Occipital lobe (tissue), 2 donors: ENCODE data around the gene SUDS3. TPM values are rescaled to one million over a fixed set of nuclear protein-coding genes. Genes with fewer than 3 reads are reported as not detected.

Experiments
- DNase-seq: peaks from one replicate; lab custom pipeline; 2025; lab: John Stamatoyannopoulos, UW
- total RNA-seq: library from RNA; depleted of rRNA; stranded (reverse); fragments of >200 nt; gene quantifications from one replicate; pipeline ENCODE4 v1.2.3, GENCODE V29; 2014

SUDS3 gene
- total RNA-seq, 1 donor from 2014 or later, result 67.2 TPM

GRCh38 chr12:118356809-118357256 lies 19.5 kb upstream of the SUDS3 start:
- DNase-seq, result no peak

DNA sequence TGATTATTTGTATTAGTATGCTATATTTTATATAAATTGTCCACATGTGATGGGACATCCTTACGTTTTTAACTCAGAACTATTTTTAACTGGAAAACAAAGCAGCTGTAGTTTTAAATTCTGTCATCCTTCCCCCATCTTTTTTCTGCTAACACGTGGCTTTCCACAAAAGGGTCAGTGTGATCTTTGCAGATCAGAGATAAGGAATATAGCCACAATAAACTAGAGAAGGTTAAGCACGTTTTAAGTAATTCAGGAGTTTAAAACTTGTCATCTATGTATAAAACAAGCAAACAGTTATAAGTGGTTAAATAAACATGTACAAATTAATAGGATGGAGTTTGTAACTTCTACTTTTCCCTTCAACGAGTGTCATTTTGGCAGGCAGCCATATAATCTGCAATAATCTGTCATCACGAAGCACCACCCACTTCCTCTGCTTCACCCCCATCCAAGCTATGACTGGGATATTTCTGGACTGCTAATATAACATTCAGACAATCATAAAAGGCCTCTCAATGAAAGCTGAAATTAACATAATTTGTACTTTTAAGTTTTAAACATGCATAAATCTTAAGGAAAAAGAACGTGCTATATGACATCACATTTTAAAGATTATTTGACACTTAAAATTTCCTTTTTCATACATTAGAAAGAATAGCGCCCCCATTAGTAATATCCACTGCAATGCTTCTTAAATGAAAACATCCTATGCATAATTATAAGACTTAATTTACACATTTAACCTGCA lies 18.9 kb upstream of the SUDS3 start:
- no peak for DNase-seq

- no peak for DNase-seq
These were observed 18.4 kb upstream of the SUDS3 start for GRCh38 chr12:118358008-118358359.

DNA sequence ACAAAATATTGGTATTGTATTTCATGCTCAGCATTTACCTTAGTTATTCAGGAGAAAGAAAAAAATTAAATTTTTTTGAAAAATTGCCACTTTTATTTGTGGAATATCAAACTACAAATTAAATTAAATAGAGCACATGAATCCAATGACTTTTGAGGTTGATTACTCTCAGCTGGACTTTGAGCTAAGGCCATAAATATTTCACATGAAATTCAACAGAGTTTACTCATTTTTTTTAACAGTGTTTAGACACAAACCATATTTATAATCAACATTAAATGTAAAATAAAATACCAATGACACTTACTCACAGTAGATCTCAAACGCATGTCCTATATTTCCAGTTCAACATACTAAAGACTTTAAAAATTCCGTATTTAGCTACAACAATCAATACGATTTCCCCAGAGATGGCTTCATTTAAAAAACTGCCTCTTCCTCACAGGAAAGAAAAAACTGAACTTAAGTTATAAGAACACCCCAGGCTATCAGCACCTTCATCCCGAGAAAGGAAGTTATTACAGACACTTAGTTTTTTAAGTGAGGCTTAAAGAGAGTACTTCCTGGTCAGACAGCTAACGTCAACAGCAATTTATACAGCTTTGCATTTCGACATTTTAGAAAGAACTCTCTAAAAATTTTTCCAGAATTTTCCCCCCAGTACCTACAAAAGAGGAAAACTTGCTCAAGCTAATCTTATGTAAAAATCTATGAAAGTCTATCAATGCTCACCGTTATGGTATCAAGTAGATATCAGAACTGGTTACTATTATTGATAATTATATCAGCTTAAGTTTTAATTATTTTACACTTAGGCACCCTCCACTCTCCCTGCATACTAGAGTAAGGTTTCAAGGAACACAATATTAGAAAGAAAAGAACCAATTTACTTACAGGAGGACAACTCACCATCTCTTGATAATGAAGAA lies 17.5 kb upstream of the SUDS3 start:
- DNase-seq, result no peak

GRCh38 chr12:118359541-118359915 lies 16.8 kb upstream of the SUDS3 start:
- no peak for DNase-seq

DNA sequence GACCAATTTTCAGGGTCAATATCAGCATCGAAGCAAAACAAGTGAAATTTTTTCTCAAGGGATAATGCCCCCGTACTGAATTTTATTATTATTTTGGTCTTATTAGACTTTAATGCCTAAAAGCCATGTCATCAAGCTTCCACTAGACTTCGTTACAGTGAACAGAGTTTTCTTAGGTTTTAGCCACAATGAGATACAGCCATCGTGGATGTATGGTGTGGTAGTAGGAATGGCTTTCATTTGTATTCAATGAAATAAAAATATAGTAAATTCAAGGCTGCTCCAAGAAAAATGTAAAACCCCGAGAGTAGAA lies 15.3 kb upstream of the SUDS3 start:
- DNase-seq, result no peak

DNA sequence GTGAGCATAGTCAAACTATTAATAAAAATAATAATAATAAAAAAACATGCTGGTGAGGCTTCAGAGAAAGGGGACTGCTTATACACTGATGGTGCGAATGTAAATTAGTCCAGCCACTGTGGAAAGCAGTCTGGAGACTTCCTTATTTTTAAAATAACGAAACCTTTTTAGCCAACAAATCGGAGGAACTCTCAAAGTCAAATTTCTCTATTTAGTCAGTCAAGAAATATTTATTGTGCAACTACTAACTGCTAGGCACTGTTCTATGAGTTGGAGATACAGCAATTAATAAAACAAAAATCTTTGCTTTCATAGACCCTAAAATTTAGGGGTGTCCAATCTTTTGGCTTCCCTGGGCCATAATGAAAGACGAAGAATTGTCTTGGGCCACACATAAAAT lies 14.5 kb upstream of the SUDS3 start:
- DNase-seq, result no peak

GRCh38 chr12:118368821-118369220 lies 7.5 kb upstream of the SUDS3 start:
- no peak for DNase-seq

GRCh38 chr12:118370601-118371000 lies 5.8 kb upstream of the SUDS3 start:
- no peak for DNase-seq

- DNase-seq, result no peak
These were observed 4.8 kb upstream of the SUDS3 start for GRCh38 chr12:118371321-118372282.

- peak; percentile 99 for DNase-seq
These were observed 3.5 kb upstream of the SUDS3 start, which contains the start of gene TAOK3 for GRCh38 chr12:118372541-118373495. TSS of gene TAOK3 (minus strand) at chr12:118372907. CDS start at chr12:118255567, 117,340 bp downstream.

DNA sequence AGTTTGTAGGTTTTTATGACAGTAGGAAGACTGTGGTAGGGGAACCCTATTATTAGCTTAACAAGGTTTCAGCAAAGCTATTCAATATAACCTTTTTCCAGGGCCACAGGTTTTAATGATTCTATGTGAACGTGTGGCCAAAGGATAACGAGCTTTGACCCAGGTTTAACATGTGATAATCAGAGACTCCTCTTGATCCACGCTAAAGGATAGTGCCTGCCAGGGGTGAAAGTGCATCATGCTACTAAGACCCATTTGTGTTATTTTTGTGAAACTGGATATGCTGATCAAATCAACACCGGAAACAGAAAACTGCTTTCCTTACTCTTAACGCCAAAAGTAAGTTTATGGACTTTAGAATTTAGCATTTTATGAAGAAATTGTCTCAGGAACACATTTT lies 2.7 kb upstream of the SUDS3 start:
- DNase-seq, result no peak

DNA sequence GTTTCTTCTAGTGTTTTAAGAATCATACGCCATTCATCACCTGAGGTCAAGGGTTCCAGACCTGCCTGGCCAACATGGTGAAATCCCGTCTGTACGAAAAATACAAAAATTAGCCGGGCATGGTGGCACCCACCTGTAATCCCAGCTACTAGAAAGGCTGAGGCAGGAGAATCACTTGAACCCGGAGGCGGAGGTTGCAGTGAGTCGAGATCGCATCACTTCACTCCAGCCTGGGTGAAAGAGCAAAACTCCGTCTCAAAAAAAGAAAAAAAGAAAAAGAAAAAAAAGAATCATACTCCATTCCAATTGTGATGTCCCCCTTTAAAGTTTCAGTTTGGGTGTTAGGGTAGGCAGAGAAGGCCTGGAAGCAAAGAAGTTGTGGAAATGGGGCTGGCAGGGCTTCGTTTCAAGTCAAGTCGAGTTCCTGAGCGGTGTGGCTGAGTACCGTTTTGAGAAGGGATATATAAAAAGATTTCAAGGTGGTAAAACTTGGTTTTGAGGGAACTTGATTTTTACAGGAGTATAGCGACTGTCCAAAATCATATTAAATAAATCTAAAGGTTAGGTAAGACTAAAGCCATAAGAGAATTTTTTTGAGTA lies 2.1 kb upstream of the SUDS3 start:
- DNase-seq, result no peak

- no peak for DNase-seq
These were observed 1.4 kb upstream of the SUDS3 start for GRCh38 chr12:118374909-118375308.

GRCh38 chr12:118375348-118375747 lies 1.0 kb upstream of the SUDS3 start:
- DNase-seq, result no peak

DNA sequence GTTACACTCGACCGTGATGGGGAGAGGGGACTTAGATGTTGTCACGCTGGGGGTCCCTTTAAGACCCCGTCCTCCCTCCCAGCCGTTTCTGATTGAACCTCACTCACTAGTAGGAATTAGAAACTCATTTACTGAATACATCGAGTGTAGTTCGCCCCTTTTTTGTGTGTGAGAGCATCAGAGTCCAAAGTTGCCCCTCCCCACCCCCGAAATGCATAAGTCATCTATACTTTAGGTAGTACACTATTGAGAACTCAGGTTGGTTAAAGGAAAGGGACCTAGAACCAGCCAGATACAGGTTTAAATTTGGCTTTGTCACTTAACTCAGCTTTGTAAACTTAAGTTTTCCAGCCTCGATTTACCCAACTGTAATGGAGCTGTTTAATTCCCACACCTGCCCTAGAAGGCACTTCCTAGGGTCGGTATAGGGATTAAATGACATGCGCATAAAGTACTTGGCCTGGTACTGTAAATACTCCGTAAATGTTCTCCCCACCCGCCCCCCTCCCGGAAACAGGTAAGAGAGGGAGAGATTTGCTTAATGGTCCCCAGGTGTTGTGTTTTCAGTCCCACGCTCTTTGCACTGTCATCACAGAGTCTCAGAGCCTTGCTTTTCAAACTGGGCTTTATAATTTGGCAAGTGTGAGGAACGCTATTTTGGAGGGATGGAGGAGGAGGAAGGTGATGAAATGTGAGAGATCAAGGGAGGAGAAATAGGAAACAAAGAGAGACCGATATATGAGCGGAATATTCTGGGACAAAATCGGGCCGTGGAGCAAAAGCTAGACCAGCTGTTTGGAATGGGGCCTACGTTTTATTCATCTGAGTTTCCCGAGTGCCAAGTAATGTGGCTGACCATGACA lies 897 bp downstream of the SUDS3 start:
- DNase-seq, result no peak

GRCh38 chr12:118377884-118378470 lies 1.6 kb downstream of the SUDS3 start:
- peak; percentile 15 for DNase-seq

DNA sequence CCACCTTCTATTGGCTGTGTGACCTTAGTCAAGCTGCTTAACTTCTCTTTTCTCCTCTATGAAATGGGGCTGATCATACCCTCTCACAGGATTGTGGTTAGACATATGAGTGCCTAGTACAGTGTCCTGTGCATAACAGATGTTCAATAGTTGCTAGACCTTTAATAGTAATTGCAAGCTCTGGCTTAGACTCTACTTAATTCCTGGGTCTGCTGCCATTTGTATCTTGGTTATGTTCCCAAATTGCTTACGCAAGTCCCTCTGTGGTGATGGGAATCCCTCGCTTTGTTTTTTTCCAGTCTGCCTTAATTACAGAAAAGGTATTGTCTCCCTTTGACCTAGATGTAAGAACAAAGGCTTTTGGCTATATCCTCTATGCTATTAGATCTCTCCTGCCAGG lies 15.1 kb downstream of the SUDS3 start:
- no peak for DNase-seq

DNA sequence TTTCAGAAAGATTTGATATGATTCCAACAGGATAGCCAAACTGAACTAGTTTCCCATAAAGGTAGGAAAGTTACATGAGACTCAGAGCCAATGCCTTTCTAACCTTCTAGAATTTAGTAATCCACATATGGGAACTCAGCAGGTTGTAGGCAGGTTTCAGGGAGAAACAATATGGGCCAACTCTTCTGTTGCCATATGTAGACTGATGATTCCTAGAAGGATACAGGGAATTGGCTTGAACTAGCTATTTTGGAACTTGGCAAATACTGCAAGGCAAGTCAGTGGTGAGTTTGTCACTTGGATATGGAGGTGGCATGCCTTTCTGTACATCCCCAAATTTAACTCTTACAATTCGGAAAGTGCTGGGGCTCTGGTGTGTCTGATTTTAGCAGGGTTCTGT lies 15.5 kb downstream of the SUDS3 start:
- no peak for DNase-seq
